Cardiac muscle cell (in vitro differentiated cells and primary cell): Measurements from ENCODE around the gene KAZN. TPM values are rescaled to one million over a fixed set of nuclear protein-coding genes. Genes with fewer than 3 reads are reported as not detected.

Source experiments
- DNase-seq, 2 donors: peaks; one replicate each; pipeline versions ENCODE4 v3.0.0 to v3.0.0-alpha.2; 2010 to 2017; ENCODE audit warnings: low read depth in 1 of 2, low spot score in 1 of 2
- H3K27ac ChIP-seq: fragments of 200-600 bp; sonication (generic); 2 replicates; pipeline ENCODE4 v1.5.1; 2016
- H3K27me3 ChIP-seq: fragments of 200-600 bp; sonication (generic); 2 replicates; pipeline ENCODE4 v1.6.0; 2016; ENCODE audit warnings: control low read depth
- H3K36me3 ChIP-seq: fragments of 200-600 bp; sonication (generic); 2 replicates; pipeline ENCODE4 v1.5.1; 2016; ENCODE audit warnings: control low read depth
- H3K4me1 ChIP-seq: fragments of 200-600 bp; sonication (generic); 2 replicates; pipeline ENCODE4 v1.8.1; 2017; ENCODE audit warnings: low read depth, mild to moderate bottlenecking, mixed run types
- H3K4me3 ChIP-seq: fragments of 200-600 bp; sonication (generic); 2 replicates; pipeline ENCODE4 v1.5.1; 2016; ENCODE audit warnings: mild to moderate bottlenecking
- H3K9me3 ChIP-seq: fragments of 200-600 bp; sonication (generic); 2 replicates; pipeline ENCODE4 v1.5.1; 2017; ENCODE audit warnings: low read depth, mild to moderate bottlenecking, control low read depth
- CTCF ChIP-seq: IDR thresholded peaks from 2 replicates; pipeline ENCODE4 v1.5.1; 2012; ENCODE audit warnings: low read depth, mild to moderate bottlenecking, low read length
- polyA plus RNA-seq: library from polyadenylated mRNA; unstranded; fragments of >200 nt; fragmentation: Nextera tagmentation; extraction: Ambion mirVana; gene quantifications from 2 replicates; pipeline ENCODE4 v1.2.1, GENCODE V29; 2016
- total RNA-seq: library from RNA; depleted of rRNA; stranded (reverse); fragments of >200 nt; gene quantifications from 2 replicates; pipeline ENCODE4 v1.2.3, GENCODE V29; 2016

The KAZN gene
- total and polyA plus RNA-seq, 2 experiments from 2014 or later, result 17.5 to 26.9 TPM

- no peak overlapping the region for H3K4me3 ChIP-seq
- TF ChIP-seq CTCF, result no peak
- H3K27ac ChIP-seq, result no peak overlapping the region
- no peak for DNase-seq
- H3K9me3 ChIP-seq, result no peaks in the 10 kb centered on the region
- H3K36me3 ChIP-seq, result no peaks in the 10 kb centered on the region
- H3K27me3 ChIP-seq, result no peaks in the 10 kb centered on the region
- H3K4me1 ChIP-seq, result peaks cover 7% of the 10 kb centered on the region
Measured at GRCh38 chr1:14635421-14635820, 36.9 kb downstream of the KAZN start.

- DNase-seq, result no peak
- Histone ChIP-seq H3K27me3 (no peaks in the 10 kb centered on the region), H3K9me3 (no peaks in the 10 kb centered on the region), H3K4me1 (peaks cover 7% of the 10 kb centered on the region), H3K36me3 (no peaks in the 10 kb centered on the region), H3K4me3 (no peak overlapping the region), H3K27ac (no peak overlapping the region)
- TF ChIP-seq CTCF, result no peak
Measured at GRCh38 chr1:14636897-14637632, 38.6 kb downstream of the KAZN start.

- no peak for DNase-seq
- no peak for TF ChIP-seq CTCF
- no peak overlapping the region for H3K27ac ChIP-seq
- no peaks in the 10 kb centered on the region for H3K9me3 ChIP-seq
- peaks cover 3% of the 10 kb centered on the region for H3K4me1 ChIP-seq
- H3K27me3 ChIP-seq, result no peaks in the 10 kb centered on the region
- no peak overlapping the region for H3K4me3 ChIP-seq
- no peaks in the 10 kb centered on the region for H3K36me3 ChIP-seq
Measured at GRCh38 chr1:14639291-14640050, 41.0 kb downstream of the KAZN start.

GRCh38 chr1:14642712-14643111, 44.2 kb downstream of the KAZN start:
- TF ChIP-seq CTCF, result no peak
- no peak for DNase-seq
- no peak overlapping the region for H3K4me3 ChIP-seq
- peaks cover 6% of the 10 kb centered on the region for H3K4me1 ChIP-seq
- H3K36me3 ChIP-seq, result no peaks in the 10 kb centered on the region
- no peaks in the 10 kb centered on the region for H3K9me3 ChIP-seq
- no peaks in the 10 kb centered on the region for H3K27me3 ChIP-seq
- no peak overlapping the region for H3K27ac ChIP-seq

- Histone ChIP-seq H3K27ac (peak overlapping the region; percentile 73), H3K36me3 (no peaks in the 10 kb centered on the region), H3K4me3 (no peak overlapping the region), H3K27me3 (no peaks in the 10 kb centered on the region), H3K9me3 (no peaks in the 10 kb centered on the region), H3K4me1 (peaks cover 38% of the 10 kb centered on the region)
- DNase-seq, result no peak
- no peak for TF ChIP-seq CTCF
Measured at GRCh38 chr1:14646973-14647372, 48.5 kb downstream of the KAZN start.
